DMS53 treated with DMSO at 0.1 percent for 48 hours (cell line): ENCODE measurements around the gene PIGB.
A peak's percentile ranks its signal among the peaks of the same experiment; 100 is the strongest.
"Not testable (repeated sequence)": the region's sequence is repeated elsewhere in the genome, so short reads cannot be mapped to it uniquely, and the experiment has no call there.

ENCODE experiments used
- DNase-seq: peaks from one replicate; lab custom pipeline; 2025; ENCODE audit not compliant: unreplicated experiment; lab: John Stamatoyannopoulos, UW

Gene PIGB

DNA sequence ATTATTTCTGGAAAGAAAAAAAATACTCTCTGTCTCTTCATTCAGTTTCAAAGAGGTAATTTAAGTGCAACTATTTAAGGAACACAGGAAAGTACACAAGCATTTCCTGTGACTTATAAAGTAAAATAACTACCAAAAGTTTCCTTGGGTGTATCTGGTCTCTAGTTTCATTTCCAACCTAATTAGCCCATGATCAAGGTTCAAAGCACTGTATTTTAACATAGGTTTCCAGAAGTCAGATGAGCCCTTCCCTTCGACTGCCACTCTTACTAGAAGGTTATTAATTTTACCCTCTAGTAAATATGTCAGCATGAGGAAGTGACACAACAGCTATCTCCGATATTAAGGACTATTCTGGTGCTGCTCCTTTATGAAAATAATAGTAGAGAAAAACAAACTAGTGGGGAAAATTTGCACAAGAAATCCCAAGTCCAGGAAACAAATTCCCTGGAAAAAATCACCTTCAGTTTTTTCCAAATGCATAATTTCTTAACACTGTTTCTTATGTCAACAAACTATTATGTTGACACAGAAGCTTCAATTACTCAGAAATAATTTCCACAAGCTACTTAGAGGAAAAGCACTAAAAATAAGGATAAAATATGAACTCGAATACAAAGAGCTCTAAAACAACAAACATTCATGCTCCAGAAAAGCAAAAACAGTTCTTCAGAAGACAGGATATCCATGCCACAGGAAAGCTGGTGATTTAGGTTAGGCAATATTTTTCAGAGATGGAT lies 53.8 kb downstream of the PIGB start:
- DNase-seq: no peak

DNA sequence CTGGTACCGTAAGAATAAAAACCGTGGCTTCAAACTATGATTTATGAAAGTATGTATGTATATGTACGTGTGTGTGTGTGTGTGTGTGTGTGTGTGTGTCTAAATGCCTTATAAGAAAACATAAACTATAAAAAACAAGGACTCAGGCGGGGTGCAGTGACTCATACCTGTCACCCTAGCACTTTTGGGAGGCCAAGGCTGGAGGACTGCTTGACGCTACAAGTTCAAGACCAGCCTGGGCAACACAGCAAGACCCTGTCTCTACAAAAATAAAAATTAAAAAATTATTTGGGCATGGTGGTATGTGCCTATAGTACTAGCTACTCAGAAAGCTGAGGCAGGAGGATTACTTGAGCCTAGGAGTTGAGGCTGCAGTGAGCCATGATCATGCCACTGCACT lies 60.1 kb downstream of the PIGB start:
- no peak for DNase-seq

DNA sequence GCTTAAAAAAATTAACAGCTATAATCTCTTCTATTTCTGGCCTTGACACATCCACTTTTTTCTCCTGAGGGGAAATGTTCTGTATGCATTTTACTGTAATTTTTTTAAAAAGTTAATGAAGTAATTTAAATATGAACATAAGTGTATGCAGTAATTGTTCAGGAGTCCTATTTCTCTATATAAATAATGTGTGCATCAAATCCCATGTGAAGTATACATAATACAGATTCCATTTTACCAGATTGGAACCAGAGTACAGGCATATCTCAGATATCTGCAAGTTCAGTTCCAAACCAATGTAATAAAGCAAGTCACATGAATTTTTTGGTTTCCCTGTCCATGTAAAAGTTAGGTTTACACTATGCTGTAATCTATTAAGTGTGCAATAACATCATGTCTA lies 62.6 kb downstream of the PIGB start:
- no peak for DNase-seq

DNA sequence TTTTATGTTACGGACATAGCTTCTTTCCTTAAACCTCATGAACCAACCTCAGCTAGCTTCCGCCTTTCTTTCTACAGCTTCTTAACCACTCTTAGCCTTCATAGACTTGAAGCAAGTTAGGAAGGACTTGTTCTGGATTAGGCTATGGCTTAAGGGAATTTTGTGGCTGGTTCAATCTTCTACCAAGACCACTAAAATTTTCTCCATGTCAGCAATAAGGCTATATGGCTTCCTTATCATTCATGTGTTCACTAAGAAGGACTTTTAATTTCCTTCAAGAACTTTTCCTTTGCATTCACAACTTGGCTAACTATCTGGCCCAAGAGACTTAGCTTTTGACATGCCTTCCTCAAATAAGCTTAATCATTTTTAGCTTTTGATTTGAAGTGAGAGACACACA lies 64.7 kb downstream of the PIGB start:
- DNase-seq: no peak

DNA sequence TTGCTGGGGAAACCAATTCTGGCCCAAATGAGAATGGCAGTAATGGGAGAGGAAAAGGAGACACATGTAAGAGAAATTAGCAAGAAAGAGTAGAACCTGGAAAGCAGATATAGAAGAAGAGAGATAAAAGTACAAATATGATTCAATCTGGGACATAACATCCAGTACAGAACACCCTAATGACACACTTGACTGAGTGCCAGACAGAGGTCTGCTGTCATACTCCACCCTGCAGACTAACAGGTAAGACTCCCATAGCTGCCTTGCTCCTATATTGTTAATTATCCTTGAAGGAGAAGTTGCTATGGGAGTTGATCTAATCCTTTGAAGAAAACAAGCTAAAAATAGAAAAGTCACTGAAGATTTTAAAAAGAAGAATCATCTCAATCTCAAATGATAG lies 68.0 kb downstream of the PIGB start:
- no peak for DNase-seq

DNA sequence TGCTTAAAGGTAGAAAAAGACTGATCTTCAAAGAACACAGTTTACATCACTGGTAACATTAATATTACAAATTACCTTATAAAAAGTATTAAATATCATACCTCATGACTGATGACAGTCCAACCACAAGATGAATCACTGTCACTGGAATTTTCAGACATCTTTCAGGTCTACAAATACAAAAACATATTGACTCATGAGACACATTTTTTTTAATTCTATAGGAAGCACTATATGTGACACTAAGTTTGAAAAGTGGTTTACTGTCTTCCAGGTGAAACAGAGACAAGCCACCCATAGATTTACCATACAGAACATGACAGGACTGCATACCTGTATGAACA lies 70.2 kb downstream of the PIGB start:
- DNase-seq: no peak

DNA sequence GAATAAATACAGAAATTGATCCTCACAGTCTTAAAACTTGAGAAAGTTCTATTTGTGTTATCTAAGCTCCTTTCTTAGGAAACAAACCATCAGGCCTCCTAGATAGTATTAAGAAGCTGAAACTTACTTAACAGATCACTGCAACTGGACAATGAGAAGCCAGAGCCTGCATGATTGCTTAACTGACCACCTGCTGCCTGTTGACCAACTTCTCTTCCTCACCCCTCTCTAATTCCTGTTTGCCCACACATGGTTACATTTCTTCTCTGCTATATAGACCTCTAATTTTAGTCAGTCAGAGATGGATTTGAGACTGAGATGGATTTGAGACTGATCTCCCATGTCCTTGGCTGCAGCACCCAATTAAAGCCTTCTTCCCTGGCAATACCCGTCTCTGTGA lies 75.7 kb downstream of the PIGB start:
- DNase-seq: no peak

DNA sequence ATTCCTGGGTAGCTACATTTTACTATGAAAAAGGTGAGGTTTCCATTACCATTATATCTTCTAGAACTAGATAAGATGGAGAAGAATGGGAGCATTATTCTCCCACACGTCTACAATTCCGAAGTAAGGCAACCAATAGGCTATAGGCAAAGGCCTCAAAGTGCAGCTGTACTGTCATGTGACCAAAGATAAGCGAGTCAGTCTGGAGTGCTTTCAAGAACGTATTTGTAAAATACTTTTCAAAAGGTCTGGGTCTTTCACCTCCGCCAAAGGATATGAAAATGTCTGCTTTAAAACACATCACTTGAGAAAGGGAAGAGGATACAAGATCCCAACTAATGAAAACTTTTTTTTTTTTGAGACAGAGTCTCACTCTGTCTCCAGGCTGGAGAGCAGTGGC lies 79.2 kb downstream of the PIGB start:
- no peak for DNase-seq

DNA sequence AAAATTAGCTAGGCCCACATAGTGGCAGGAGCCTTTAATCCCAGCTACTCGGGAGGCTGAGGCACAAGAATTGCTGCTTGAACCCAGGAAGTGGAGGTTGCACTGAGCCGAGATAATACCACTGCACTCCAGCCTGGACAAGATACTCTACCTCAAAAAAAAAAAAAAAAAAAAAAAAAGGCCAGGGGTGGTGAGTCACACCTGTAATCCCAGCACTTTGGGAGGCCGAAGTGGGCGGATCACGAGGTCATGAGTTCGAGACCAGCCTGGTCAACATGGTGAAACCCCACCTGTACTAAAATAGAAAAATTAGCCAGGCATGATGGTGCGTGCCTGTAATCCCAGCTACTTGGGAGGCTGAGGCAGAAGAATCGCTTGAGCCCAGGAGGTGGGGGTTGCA lies 81.0 kb downstream of the PIGB start:
- DNase-seq: not testable (repeated sequence)

DNA sequence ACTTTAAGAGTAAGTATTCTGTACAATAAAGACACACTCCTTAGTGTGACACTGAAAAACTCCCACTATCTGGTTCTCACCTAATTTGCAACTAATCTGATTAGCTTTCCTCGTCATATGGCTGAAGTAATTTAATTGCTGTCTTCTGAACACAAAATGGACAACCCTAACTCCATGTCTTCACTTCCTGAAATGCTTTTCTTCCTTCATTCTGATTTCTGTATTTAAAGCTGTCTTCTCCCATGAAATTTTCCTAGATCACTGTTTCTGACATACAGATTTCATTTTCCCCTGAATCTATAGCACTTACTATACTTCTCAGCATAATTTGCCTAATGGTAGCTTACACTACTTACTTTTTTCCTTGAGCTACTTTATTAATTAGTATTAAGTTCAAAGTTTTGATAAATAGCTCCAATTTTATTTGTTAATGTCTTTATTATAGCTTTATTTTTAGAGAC lies 82.8 kb downstream of the PIGB start:
- DNase-seq: no peak

DNA sequence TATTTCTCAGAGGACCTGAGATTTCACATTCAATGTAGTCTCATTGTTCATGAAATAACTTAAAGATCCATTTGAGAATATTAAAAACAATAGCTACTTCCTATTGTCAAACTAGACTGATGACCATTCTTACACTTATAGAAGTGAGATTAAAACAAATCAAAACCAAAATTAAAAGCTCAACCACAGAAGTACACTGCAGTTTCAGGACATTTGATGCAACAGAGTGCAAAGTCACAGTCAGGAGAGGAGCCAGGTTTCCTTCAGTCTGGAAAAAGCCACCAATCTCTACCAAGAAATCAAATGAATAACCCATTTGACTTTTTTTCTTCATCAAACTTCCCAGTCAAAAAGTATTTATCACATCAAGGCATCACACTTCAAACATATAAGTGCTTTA lies 83.7 kb downstream of the PIGB start:
- no peak for DNase-seq

DNA sequence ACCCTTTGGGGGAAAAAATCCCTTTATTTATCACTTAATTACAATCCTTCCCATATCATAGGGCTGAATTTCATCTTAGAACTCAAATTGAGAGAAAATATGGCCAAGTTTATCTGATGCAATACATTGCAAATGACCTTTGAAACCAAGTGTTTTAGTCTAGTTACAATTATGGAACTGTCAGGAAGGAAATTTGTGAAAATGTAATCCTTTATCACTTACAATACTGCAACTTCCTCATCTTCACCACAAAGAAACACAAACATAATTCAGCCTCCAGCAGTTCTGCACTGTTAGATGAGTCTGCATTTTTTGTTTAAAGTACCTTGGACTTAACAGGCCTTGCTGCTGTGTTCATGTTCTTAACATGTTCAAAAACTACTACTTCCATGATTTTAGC lies 84.5 kb downstream of the PIGB start:
- DNase-seq: peak; percentile 15
